ENCODE measurements around the gene SGCE. TPM values are rescaled to one million over a fixed set of nuclear protein-coding genes. Genes with fewer than 3 reads are reported as not detected.
A peak's percentile ranks its signal among the peaks of the same experiment; 100 is the strongest.

The SGCE gene
- total and polyA plus RNA-seq, 3 donors from 2014 or later: 71.3 to 146 (median 142) TPM

DNA sequence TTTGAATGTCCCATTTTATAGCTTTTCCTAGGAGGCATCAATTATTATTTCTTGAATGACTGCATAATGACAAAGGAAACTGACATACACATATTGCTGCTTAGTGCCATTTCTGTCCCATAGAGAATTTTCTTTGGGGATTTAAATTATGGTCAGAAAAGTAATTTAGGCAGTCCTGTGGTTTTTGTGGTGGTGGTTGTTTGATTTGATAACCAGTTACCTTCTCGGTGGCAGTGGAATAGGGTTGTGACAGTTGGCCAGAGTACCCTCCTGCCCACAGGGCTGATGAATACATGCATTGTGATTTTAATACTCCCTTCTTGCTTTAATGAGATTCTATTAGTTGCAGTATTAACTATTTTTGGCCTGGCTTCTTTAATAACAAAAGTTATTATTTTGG is 6.6 kb upstream of the SGCE start:
- WGBS, 2 donors: 74 to 91% methylated on average over 1 of the region's 1 CpG
- intact Hi-C loops (cut with DNase I; ENCODE audit: low total_unique reads): no loop called here
- TF ChIP-seq, protein P1, sequence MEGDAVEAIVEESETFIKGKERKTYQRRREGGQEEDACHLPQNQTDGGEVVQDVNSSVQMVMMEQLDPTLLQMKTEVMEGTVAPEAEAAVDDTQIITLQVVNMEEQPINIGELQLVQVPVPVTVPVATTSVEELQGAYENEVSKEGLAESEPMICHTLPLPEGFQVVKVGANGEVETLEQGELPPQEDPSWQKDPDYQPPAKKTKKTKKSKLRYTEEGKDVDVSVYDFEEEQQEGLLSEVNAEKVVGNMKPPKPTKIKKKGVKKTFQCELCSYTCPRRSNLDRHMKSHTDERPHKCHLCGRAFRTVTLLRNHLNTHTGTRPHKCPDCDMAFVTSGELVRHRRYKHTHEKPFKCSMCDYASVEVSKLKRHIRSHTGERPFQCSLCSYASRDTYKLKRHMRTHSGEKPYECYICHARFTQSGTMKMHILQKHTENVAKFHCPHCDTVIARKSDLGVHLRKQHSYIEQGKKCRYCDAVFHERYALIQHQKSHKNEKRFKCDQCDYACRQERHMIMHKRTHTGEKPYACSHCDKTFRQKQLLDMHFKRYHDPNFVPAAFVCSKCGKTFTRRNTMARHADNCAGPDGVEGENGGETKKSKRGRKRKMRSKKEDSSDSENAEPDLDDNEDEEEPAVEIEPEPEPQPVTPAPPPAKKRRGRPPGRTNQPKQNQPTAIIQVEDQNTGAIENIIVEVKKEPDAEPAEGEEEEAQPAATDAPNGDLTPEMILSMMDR (IDR thresholded peaks at IDR 0.05): no peak
- no peak for TF ChIP-seq POLR2A (IDR thresholded peaks at IDR 0.05)
- DNase-seq: no peak
- Histone ChIP-seq H3K4me1 (no peaks in the 10 kb centered on the region), H3K4me3 (no peak overlapping the region), H3K27ac (no peak overlapping the region), H3K36me3 (ENCODE audit: low read depth, missing control alignments) (no peaks in the 10 kb centered on the region), H3K27me3 (no peaks in the 10 kb centered on the region), H3K9me3 (no peaks in the 10 kb centered on the region)

DNA sequence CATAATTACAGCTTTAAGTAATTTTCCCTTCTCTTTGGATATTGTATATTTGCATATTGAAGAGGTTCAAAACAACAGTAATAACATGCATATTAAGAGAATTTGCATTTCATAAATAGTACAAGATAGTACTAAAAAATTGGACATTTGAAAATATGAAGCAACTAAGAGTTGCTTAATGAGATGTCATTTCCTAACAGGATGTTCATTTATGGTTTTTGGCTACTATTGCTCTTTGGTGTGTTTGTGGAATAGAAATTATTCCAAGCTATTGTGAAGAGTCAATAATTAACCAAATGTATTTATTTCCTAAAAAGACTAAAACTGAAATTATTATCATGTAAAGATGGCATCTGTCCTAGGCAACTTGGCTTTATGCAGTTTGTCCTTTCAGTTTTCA is 4.1 kb upstream of the SGCE start:
- intact Hi-C loops (cut with DNase I; ENCODE audit: low total_unique reads): no loop called here
- no peak for DNase-seq

DNA sequence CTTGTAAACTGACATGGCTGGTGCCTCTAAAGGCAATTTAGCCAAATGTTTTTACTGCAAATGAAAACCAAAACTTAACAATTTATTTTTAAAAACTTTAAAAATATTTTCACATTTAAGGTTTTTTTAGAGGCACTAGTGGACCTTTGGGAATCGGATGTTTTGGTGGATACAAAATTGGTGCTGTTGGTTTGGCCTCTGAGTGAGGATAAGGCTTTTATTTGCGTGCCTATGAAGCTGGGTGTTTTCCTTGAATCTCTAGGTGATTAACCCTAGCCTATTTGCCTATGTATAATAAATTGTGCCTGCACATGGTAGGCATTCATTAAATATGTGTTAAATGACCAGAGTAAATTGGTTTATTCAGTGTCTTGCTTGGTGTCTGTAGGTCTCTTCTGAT is 2.9 kb upstream of the SGCE start:
- intact Hi-C loops (cut with DNase I; ENCODE audit: low total_unique reads): no loop called here
- H3K4me3 ChIP-seq: peak overlapping the region in 1 of 2 donors; percentile 58
- H3K36me3 ChIP-seq (ENCODE audit: low read depth, missing control alignments): no peaks in the 10 kb centered on the region
- no peaks in the 10 kb centered on the region for H3K27me3 ChIP-seq
- no peaks in the 10 kb centered on the region for H3K9me3 ChIP-seq
- H3K27ac ChIP-seq: peak overlapping the region in 1 of 2 donors; percentile 62
- DNase-seq: no peak
- TF ChIP-seq, protein P1 (IDR thresholded peaks at IDR 0.05): no peak
- TF ChIP-seq POLR2A (IDR thresholded peaks at IDR 0.05): no peak
- WGBS, 2 donors: 9 to 38% methylated on average over 2 of the region's 2 CpGs
- no peaks in the 10 kb centered on the region for H3K4me1 ChIP-seq

More for the DNA sequence above, 4.1 kb upstream of the SGCE start:
- Histone ChIP-seq H3K27ac (no peak overlapping the region), H3K4me3 (no peak overlapping the region), H3K27me3 (no peaks in the 10 kb centered on the region), H3K36me3 (ENCODE audit: low read depth, missing control alignments) (no peaks in the 10 kb centered on the region), H3K9me3 (no peaks in the 10 kb centered on the region), H3K4me1 (no peaks in the 10 kb centered on the region)
- TF ChIP-seq POLR2A (IDR thresholded peaks at IDR 0.05): no peak
- TF ChIP-seq, protein P1 (IDR thresholded peaks at IDR 0.05): no peak

DNA sequence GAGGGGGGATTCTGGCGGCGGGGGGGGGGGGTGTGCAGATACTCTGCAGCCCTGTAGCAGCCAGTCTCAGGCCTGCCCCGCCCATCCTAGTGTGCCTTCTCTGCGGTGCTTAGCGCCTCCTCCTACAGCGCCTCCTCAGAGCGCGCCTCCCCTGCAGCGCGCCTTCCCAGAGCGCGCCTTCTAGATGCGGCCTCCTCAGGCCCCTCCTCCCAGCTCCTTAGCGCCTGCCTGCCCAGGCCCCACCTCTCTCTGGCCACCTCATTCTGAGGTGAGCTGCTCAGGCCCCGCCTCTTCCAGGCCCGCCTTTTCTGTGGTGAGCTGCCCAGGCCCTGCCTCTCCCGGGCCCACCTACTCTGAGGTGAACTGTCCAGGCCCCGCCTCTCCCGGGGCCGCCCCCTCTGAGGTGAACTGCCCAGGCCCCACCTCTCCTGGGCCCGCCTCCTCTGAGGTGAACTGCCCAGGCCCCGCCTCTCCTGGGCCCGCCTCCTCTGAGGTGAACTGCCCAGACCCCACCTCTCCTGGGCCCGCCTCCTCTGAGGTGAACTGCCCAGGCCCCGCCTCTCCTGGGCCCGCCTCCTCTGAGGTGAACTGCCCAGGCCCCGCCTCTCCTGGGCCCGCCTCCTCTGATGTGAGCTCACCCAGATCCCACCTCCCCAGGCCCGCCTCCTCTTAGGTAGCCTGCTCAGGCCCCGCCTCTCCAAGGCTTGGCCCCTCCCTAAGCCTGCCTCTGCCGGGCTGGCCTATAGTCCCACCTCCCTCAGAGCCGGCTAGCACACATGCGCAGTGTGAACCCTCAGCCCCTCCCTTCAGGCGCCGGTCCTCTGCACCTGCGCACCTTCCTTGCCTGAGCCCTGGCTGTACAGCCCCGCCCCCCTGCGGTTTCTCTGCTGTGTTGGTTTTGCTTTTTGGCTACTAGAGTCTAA is 2.1 kb upstream of the SGCE start:
- TF ChIP-seq, protein P1 (IDR thresholded peaks at IDR 0.05): no peak
- TF ChIP-seq POLR2A (IDR thresholded peaks at IDR 0.05): no peak
- Histone ChIP-seq H3K4me3 (peak overlapping the region; percentile 58 to 79), H3K27me3 (no peaks in the 10 kb centered on the region), H3K36me3 (ENCODE audit: low read depth, missing control alignments) (no peaks in the 10 kb centered on the region), H3K4me1 (no peaks in the 10 kb centered on the region), H3K9me3 (no peaks in the 10 kb centered on the region), H3K27ac (peak overlapping the region; percentile 9 to 62)
- 34 to 40% methylated on average over 22 to 38 of the region's 38 CpGs for WGBS, 2 donors
- intact Hi-C loops (cut with DNase I; ENCODE audit: low total_unique reads): no loop called here
- DNase-seq: peak; percentile 97

Measured in testis (tissue), 3 donors.